Measurements from ENCODE around the gene NFATC2.

- TF ChIP-seq CREB1 (IDR thresholded peaks at IDR 0.05; ENCODE audit: low read depth): no peak
- TF ChIP-seq, protein P1, sequence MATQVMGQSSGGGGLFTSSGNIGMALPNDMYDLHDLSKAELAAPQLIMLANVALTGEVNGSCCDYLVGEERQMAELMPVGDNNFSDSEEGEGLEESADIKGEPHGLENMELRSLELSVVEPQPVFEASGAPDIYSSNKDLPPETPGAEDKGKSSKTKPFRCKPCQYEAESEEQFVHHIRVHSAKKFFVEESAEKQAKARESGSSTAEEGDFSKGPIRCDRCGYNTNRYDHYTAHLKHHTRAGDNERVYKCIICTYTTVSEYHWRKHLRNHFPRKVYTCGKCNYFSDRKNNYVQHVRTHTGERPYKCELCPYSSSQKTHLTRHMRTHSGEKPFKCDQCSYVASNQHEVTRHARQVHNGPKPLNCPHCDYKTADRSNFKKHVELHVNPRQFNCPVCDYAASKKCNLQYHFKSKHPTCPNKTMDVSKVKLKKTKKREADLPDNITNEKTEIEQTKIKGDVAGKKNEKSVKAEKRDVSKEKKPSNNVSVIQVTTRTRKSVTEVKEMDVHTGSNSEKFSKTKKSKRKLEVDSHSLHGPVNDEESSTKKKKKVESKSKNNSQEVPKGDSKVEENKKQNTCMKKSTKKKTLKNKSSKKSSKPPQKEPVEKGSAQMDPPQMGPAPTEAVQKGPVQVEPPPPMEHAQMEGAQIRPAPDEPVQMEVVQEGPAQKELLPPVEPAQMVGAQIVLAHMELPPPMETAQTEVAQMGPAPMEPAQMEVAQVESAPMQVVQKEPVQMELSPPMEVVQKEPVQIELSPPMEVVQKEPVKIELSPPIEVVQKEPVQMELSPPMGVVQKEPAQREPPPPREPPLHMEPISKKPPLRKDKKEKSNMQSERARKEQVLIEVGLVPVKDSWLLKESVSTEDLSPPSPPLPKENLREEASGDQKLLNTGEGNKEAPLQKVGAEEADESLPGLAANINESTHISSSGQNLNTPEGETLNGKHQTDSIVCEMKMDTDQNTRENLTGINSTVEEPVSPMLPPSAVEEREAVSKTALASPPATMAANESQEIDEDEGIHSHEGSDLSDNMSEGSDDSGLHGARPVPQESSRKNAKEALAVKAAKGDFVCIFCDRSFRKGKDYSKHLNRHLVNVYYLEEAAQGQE (IDR thresholded peaks at IDR 0.05; ENCODE audit: low read depth): no peak
- no peak for TF ChIP-seq TAF1 (IDR thresholded peaks at IDR 0.05; ENCODE audit: low read depth)
- TF ChIP-seq, protein P2, sequence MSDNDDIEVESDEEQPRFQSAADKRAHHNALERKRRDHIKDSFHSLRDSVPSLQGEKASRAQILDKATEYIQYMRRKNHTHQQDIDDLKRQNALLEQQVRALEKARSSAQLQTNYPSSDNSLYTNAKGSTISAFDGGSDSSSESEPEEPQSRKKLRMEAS (IDR thresholded peaks at IDR 0.05): no peak
- no peak for TF ChIP-seq RAD21 (IDR thresholded peaks at IDR 0.05; ENCODE audit: low read depth)
Measured at GRCh38 chr20:51553897-51554486, 11.5 kb upstream of the NFATC2 start.
